Parathyroid adenoma (tissue), 2 donors: ENCODE data around the gene ARPIN.

Source experiments
- H2AFZ ChIP-seq: fragments of 300-600 bp; sonication (generic); one replicate; pipeline ENCODE4 v1.7.0; 2017; ENCODE audit warnings: antibody characterized with exemption, mild to moderate bottlenecking
- H3K27ac ChIP-seq: fragments of 300-600 bp; sonication (generic); one replicate; pipeline ENCODE4 v1.7.0; 2017
- H3K27me3 ChIP-seq: fragments of 300-600 bp; sonication (generic); one replicate; pipeline ENCODE4 v1.7.0; 2017; ENCODE audit warnings: low read length; ENCODE audit not compliant: control insufficient read depth, insufficient read depth
- H3K36me3 ChIP-seq: fragments of 300-600 bp; sonication (generic); one replicate; pipeline ENCODE4 v1.7.0; 2017; ENCODE audit warnings: low read length; ENCODE audit not compliant: control insufficient read depth, insufficient read depth
- H3K4me1 ChIP-seq: fragments of 300-600 bp; sonication (generic); one replicate; pipeline ENCODE4 v1.7.0; 2017; ENCODE audit warnings: control low read depth
- H3K4me2 ChIP-seq: fragments of 300-600 bp; sonication (generic); one replicate; pipeline ENCODE4 v1.7.0; 2017; ENCODE audit warnings: low read length
- H3K4me3 ChIP-seq: fragments of 300-600 bp; sonication (generic); one replicate; pipeline ENCODE4 v1.7.0; 2017; ENCODE audit warnings: low read depth, low read length
- H3K79me2 ChIP-seq: fragments of 300-600 bp; sonication (generic); one replicate; pipeline ENCODE4 v1.7.0; 2017; ENCODE audit warnings: control low read depth
- H3K9ac ChIP-seq: fragments of 300-600 bp; sonication (generic); one replicate; pipeline ENCODE4 v1.7.0; 2017; ENCODE audit warnings: mild to moderate bottlenecking
- H3K9me3 ChIP-seq: fragments of 300-600 bp; sonication (generic); one replicate; pipeline ENCODE4 v1.7.0; 2017; ENCODE audit warnings: low read length; ENCODE audit not compliant: control insufficient read depth
- CTCF ChIP-seq: fragments of 300-600 bp; sonication (generic); IDR thresholded peaks from one replicate; pipeline ENCODE4 v1.7.0; 2017; ENCODE audit warnings: antibody characterized with exemption, mild to moderate bottlenecking
- donor health status: primary hyperparathyroidism.

The ARPIN gene

GRCh38 chr15:89928421-89928820 lies 15.7 kb upstream of the ARPIN start:
- no peak for TF ChIP-seq CTCF

GRCh38 chr15:89926158-89926557 lies 13.4 kb upstream of the ARPIN start:
- H3K79me2 ChIP-seq, result no peaks in the 10 kb centered on the region
- no peaks in the 10 kb centered on the region for H3K27me3 ChIP-seq
- H3K4me2 ChIP-seq, result no peak overlapping the region
- TF ChIP-seq CTCF, result no peak
- no peaks in the 10 kb centered on the region for H3K4me1 ChIP-seq
- H3K9ac ChIP-seq, result no peak overlapping the region
- no peak overlapping the region for H2AFZ ChIP-seq
- H3K9me3 ChIP-seq, result no peaks in the 10 kb centered on the region
- no peaks in the 10 kb centered on the region for H3K36me3 ChIP-seq
- H3K4me3 ChIP-seq, result no peak overlapping the region
- no peak overlapping the region for H3K27ac ChIP-seq

More at GRCh38 chr15:89928421-89928820, 15.7 kb upstream of the ARPIN start:
- Histone ChIP-seq H3K79me2 (no peaks in the 10 kb centered on the region), H3K27me3 (no peaks in the 10 kb centered on the region), H3K9ac (no peak overlapping the region), H3K9me3 (no peaks in the 10 kb centered on the region), H3K27ac (no peak overlapping the region), H3K36me3 (no peaks in the 10 kb centered on the region), H3K4me3 (no peak overlapping the region), H3K4me1 (no peaks in the 10 kb centered on the region), H3K4me2 (no peak overlapping the region), H2AFZ (no peak overlapping the region)

- Histone ChIP-seq H3K9ac (no peak overlapping the region), H3K79me2 (no peaks in the 10 kb centered on the region), H3K36me3 (no peaks in the 10 kb centered on the region), H2AFZ (no peak overlapping the region), H3K27ac (no peak overlapping the region), H3K4me1 (no peaks in the 10 kb centered on the region), H3K4me3 (no peak overlapping the region), H3K4me2 (no peak overlapping the region), H3K9me3 (no peaks in the 10 kb centered on the region), H3K27me3 (no peaks in the 10 kb centered on the region)
- TF ChIP-seq CTCF, result no peak
These were observed 4.8 kb upstream of the ARPIN start for GRCh38 chr15:89917442-89918101.

GRCh38 chr15:89916660-89917059 lies 3.9 kb upstream of the ARPIN start:
- H3K4me2 ChIP-seq, result no peak overlapping the region
- H3K4me1 ChIP-seq, result no peaks in the 10 kb centered on the region
- no peak overlapping the region for H3K27ac ChIP-seq
- no peak overlapping the region for H2AFZ ChIP-seq
- no peak overlapping the region for H3K9ac ChIP-seq
- H3K27me3 ChIP-seq, result no peaks in the 10 kb centered on the region
- H3K9me3 ChIP-seq, result no peaks in the 10 kb centered on the region
- TF ChIP-seq CTCF, result no peak
- H3K36me3 ChIP-seq, result no peaks in the 10 kb centered on the region
- no peaks in the 10 kb centered on the region for H3K79me2 ChIP-seq
- H3K4me3 ChIP-seq, result no peak overlapping the region

GRCh38 chr15:89912145-89912673 lies 543 bp downstream of the ARPIN start:
- Histone ChIP-seq H3K79me2 (no peaks in the 10 kb centered on the region), H3K9ac (no peak overlapping the region), H2AFZ (peak overlapping the region; percentile 82), H3K4me3 (peak overlapping the region; percentile 61), H3K27ac (no peak overlapping the region), H3K36me3 (no peaks in the 10 kb centered on the region), H3K4me2 (peak overlapping the region; percentile 78), H3K4me1 (no peaks in the 10 kb centered on the region), H3K27me3 (no peaks in the 10 kb centered on the region), H3K9me3 (no peaks in the 10 kb centered on the region)
- TF ChIP-seq CTCF, result no peak
